KMS-11 (cell line): ENCODE results near the gene ZBTB44.
"Not testable (repeated sequence)": the region's sequence is repeated elsewhere in the genome, so short reads cannot be mapped to it uniquely, and the experiment has no call there.

ENCODE experiments used
- H2AFZ ChIP-seq: fragments of 200-600 bp; sonication (generic); 2 replicates; pipeline ENCODE4 v1.6.1; 2016; ENCODE audit warnings: antibody characterized with exemption, mixed run types, low read depth
- H3K27ac ChIP-seq: fragments of 200-600 bp; sonication (generic); 2 replicates; pipeline ENCODE4 v1.6.1; 2016; ENCODE audit warnings: mild to moderate bottlenecking, mixed run types
- H3K27me3 ChIP-seq: fragments of 200-600 bp; sonication (generic); 2 replicates; pipeline ENCODE4 v1.6.1; 2017; ENCODE audit warnings: mild to moderate bottlenecking, low read depth, mixed run types, moderate library complexity; ENCODE audit not compliant: insufficient read depth
- H3K36me3 ChIP-seq: fragments of 200-600 bp; sonication (generic); 2 replicates; pipeline ENCODE4 v1.6.1; 2017; ENCODE audit warnings: mild to moderate bottlenecking, mixed run types; ENCODE audit not compliant: insufficient read depth
- H3K4me1 ChIP-seq: fragments of 200-600 bp; sonication (generic); 2 replicates; pipeline ENCODE4 v1.6.1; 2016; ENCODE audit warnings: mild to moderate bottlenecking, low read depth, mixed run types; ENCODE audit not compliant: poor library complexity, severe bottlenecking
- H3K4me2 ChIP-seq: fragments of 200-600 bp; sonication (generic); 2 replicates; pipeline ENCODE4 v1.7.0; 2016; ENCODE audit warnings: mild to moderate bottlenecking, mixed run types
- H3K4me3 ChIP-seq: fragments of 200-600 bp; sonication (generic); IDR thresholded peaks from 2 replicates; pipeline ENCODE4 v1.6.1; 2017; ENCODE audit warnings: low read depth, low read length, mixed read lengths; ENCODE audit not compliant: insufficient read depth
- H3K79me2 ChIP-seq: fragments of 200-600 bp; sonication (generic); 2 replicates; pipeline ENCODE4 v1.6.1; 2016; ENCODE audit warnings: low read depth, mixed run types; ENCODE audit not compliant: insufficient read depth
- H3K9ac ChIP-seq: fragments of 200-600 bp; sonication (generic); 2 replicates; pipeline ENCODE4 v1.6.1; 2016; ENCODE audit warnings: mild to moderate bottlenecking, mixed run types
- H4K20me1 ChIP-seq: fragments of 200-600 bp; sonication (generic); 2 replicates; pipeline ENCODE4 v1.6.1; 2016; ENCODE audit warnings: mild to moderate bottlenecking, mixed run types; ENCODE audit not compliant: insufficient read depth
- CTCF ChIP-seq: fragments of 200-600 bp; sonication (generic); conservative IDR thresholded peaks from 2 replicates; pipeline ENCODE4 v1.6.1; 2017; ENCODE audit warnings: low read depth, mild to moderate bottlenecking, antibody characterized with exemption, low read length, moderate library complexity, mixed read lengths

ZBTB44 gene

DNA sequence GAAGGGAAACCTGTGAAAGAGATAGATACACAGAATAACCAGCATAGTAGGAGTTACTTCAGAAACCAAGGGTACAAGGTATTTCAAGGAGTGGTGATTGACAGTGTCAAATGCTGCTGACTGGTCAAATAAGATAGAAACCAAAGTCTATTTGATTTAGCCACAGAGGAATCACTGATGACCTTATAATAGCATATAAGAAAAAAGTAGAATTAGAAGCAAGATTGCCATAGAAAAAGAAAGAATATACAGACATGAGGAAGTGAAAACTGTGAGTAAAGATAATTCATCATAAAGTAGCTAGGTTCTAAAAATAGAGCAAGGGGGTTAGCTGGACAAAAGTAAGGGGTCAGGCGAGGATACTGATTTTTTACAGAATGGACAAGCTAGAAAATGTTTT, 14.2 kb downstream of the ZBTB44 start:
- Histone ChIP-seq H3K4me3 (no peak overlapping the region), H3K27ac (no peak overlapping the region), H4K20me1 (no peaks in the 10 kb centered on the region), H2AFZ (no peak overlapping the region), H3K4me1 (peaks cover 10% of the 10 kb centered on the region), H3K27me3 (no peaks in the 10 kb centered on the region), H3K9ac (no peak overlapping the region), H3K79me2 (peaks cover 8% of the 10 kb centered on the region; the same call in 1 of the 2 replicates), H3K36me3 (no peaks in the 10 kb centered on the region), H3K4me2 (no peak overlapping the region)
- TF ChIP-seq CTCF: no peak

DNA sequence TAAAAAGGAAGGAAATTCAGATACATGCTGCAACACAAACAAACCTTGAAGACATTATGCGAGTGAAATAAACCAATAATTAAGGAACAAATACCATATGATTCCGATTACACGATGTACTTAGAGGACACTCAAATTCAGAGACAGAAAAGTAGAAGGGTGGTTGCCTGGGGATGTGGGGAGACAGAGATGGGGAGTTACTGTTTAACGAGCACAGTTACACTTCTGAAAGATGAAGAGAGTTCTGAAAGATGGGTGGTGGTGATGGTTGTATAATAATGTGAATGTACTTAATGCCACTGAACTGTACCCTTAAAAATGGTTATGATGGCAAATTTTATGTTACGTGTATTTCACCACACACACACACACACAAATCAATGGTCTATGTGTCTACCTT, 14.7 kb downstream of the ZBTB44 start:
- Histone ChIP-seq H3K9ac (no peak overlapping the region), H3K27me3 (no peaks in the 10 kb centered on the region), H3K4me2 (no peak overlapping the region), H3K27ac (no peak overlapping the region), H3K4me1 (peaks cover 10% of the 10 kb centered on the region), H3K79me2 (peaks cover 8% of the 10 kb centered on the region; the same call in 1 of the 2 replicates), H3K4me3 (no peak overlapping the region), H4K20me1 (no peaks in the 10 kb centered on the region), H3K36me3 (no peaks in the 10 kb centered on the region), H2AFZ (no peak overlapping the region)
- no peak for TF ChIP-seq CTCF

- Histone ChIP-seq H3K9ac (no peak overlapping the region), H3K4me1 (peaks cover 6% of the 10 kb centered on the region), H2AFZ (no peak overlapping the region), H3K4me3 (no peak overlapping the region), H3K4me2 (no peak overlapping the region), H3K27ac (no peak overlapping the region), H3K79me2 (peaks cover 8% of the 10 kb centered on the region; the same call in 1 of the 2 replicates), H3K27me3 (no peaks in the 10 kb centered on the region), H4K20me1 (no peaks in the 10 kb centered on the region), H3K36me3 (no peaks in the 10 kb centered on the region)
- no peak for TF ChIP-seq CTCF
Observed at GRCh38 chr11:130295657-130296056, 19.1 kb downstream of the ZBTB44 start.

GRCh38 chr11:130282111-130282510, 32.6 kb downstream of the ZBTB44 start:
- H3K27me3 ChIP-seq: no peaks in the 10 kb centered on the region

GRCh38 chr11:130281341-130281740, 33.4 kb downstream of the ZBTB44 start:
- H3K79me2 ChIP-seq, H3K4me1 ChIP-seq, H3K9ac ChIP-seq, H3K4me2 ChIP-seq, H3K4me3 ChIP-seq, H4K20me1 ChIP-seq, H3K36me3 ChIP-seq, H3K27ac ChIP-seq, H2AFZ ChIP-seq, H3K27me3 ChIP-seq: not testable (repeated sequence)

More at GRCh38 chr11:130282111-130282510, 32.6 kb downstream of the ZBTB44 start:
- Histone ChIP-seq H4K20me1 (no peaks in the 10 kb centered on the region), H3K4me2 (no peak overlapping the region), H3K4me1 (no peaks in the 10 kb centered on the region), H3K4me3 (no peak overlapping the region), H3K9ac (no peak overlapping the region), H3K27ac (no peak overlapping the region), H3K79me2 (no peaks in the 10 kb centered on the region), H3K36me3 (no peaks in the 10 kb centered on the region), H2AFZ (no peak overlapping the region)
- TF ChIP-seq CTCF: no peak
